Thyroid gland (tissue), 4 donors: ENCODE results near the gene EEF1A1. TPM values are rescaled to one million over a fixed set of nuclear protein-coding genes. Genes with fewer than 3 reads are reported as not detected.
"Not testable (repeated sequence)": the region's sequence is repeated elsewhere in the genome, so short reads cannot be mapped to it uniquely, and the experiment has no call there.

Experiments used
- DNase-seq, 2 donors: peaks; one replicate each; pipeline ENCODE4 v3.0.0-alpha.2; 2019
- H3K27ac ChIP-seq, 3 donors: fragments of 200-600 bp; sonication (generic); 1 replicate in 2 of 3; 2 replicates in 1 of 3; pipeline ENCODE4 v1.5.1; 2016 to 2019; ENCODE audit warnings: mild to moderate bottlenecking in 1 of 3, moderate library complexity in 1 of 3
- H3K27me3 ChIP-seq: fragments of 200-600 bp; sonication (generic); one replicate; pipeline ENCODE4 v1.5.1; 2019
- H3K36me3 ChIP-seq, 2 donors: fragments of 200-600 bp; sonication (generic); one replicate each; pipeline ENCODE4 v1.5.1; 2016 to 2019
- H3K4me1 ChIP-seq, 2 donors: fragments of 200-600 bp; sonication (generic); one replicate each; pipeline ENCODE4 v1.5.1; 2017 to 2019
- H3K4me3 ChIP-seq, 3 donors: fragments of 200-600 bp; sonication (generic); replicated peaks in 1 of 3; 1 replicate in 2 of 3; 2 replicates in 1 of 3; pipeline ENCODE4 v1.5.1; 2016; ENCODE audit warnings: mild to moderate bottlenecking in 1 of 3
- H3K9me3 ChIP-seq: fragments of 200-600 bp; sonication (generic); one replicate; pipeline ENCODE4 v1.5.1; 2017
- CTCF ChIP-seq, 6 experiments: fragments of 200-600 bp in 3 of 6; fragments of 450-650 bp in 3 of 6; sonication (generic) in 3 of 6; IDR thresholded peaks; one replicate each; pipeline ENCODE4 v1.5.1; 2016 to 2019; ENCODE audit warnings: antibody characterized with exemption in 6 of 6, mild to moderate bottlenecking in 2 of 6, inconsistent platforms in 1 of 6, moderate library complexity in 1 of 6
- POLR2A ChIP-seq, 2 donors: fragments of 450-650 bp; IDR thresholded peaks; one replicate each; pipeline ENCODE4 v1.6.1; 2017; ENCODE audit warnings: antibody characterized with exemption in 2 of 2, mild to moderate bottlenecking in 2 of 2, moderate library complexity in 1 of 2
- WGBS, 2 donors: methylation state at CpG; one replicate each; pipeline ENCODE4 v1.1.5; 2017; 5-methylcytosine and 5-hydroxymethylcytosine counted together
- intact Hi-C: fragments of 100-400 bp; cut with DNase I; formaldehyde crosslinking; loops from one replicate; pipeline ENCODE4 v1.15.1; 2023
- total RNA-seq, 4 donors: library from RNA; depleted of rRNA; stranded (reverse); fragments of >200 nt; gene quantifications; one replicate each; pipeline ENCODE4 v1.2.3, GENCODE V29; 2016

The EEF1A1 gene
- total RNA-seq, 4 donors from 2014 or later, result 9,141 to 11,705 (median 10,644) TPM

- TF ChIP-seq CTCF (IDR thresholded peaks at IDR 0.05) (no peak), POLR2A (IDR thresholded peaks at IDR 0.05) (no peak)
- H3K4me3 ChIP-seq, result no peak overlapping the region
- H3K27me3 ChIP-seq, result no peaks in the 10 kb centered on the region
- no peaks in the 10 kb centered on the region for H3K9me3 ChIP-seq
- intact Hi-C loops, result no loop called here
- H3K27ac ChIP-seq, result no peak overlapping the region
- no peaks in the 10 kb centered on the region for H3K36me3 ChIP-seq
- 88 to 95% methylated on average over 1 of the region's 1 CpG for WGBS, 2 donors
- H3K4me1 ChIP-seq, result no peaks in the 10 kb centered on the region
- DNase-seq, result no peak
Observed at GRCh38 chr6:73547036-73547435, 26.2 kb upstream of the EEF1A1 start.

GRCh38 chr6:73542891-73543290 lies 22.1 kb upstream of the EEF1A1 start:
- 94% methylated on average over 5 of the region's 5 CpGs for WGBS, 2 donors
- H3K36me3 ChIP-seq, result no peaks in the 10 kb centered on the region
- no peaks in the 10 kb centered on the region for H3K9me3 ChIP-seq
- DNase-seq, result no peak
- intact Hi-C loops, result no loop called here
- H3K4me3 ChIP-seq, result no peak overlapping the region
- TF ChIP-seq POLR2A (IDR thresholded peaks at IDR 0.05), result no peak
- no peak for TF ChIP-seq CTCF (IDR thresholded peaks at IDR 0.05)
- H3K27ac ChIP-seq, result no peak overlapping the region
- no peaks in the 10 kb centered on the region for H3K4me1 ChIP-seq
- H3K27me3 ChIP-seq, result no peaks in the 10 kb centered on the region

- DNase-seq, H3K4me3 ChIP-seq, H3K9me3 ChIP-seq, H3K36me3 ChIP-seq, intact Hi-C loops, H3K27me3 ChIP-seq, H3K27ac ChIP-seq, H3K4me1 ChIP-seq: not testable (repeated sequence)
- 95 to 96% methylated on average over 3 of the region's 3 CpGs for WGBS, 2 donors
Observed at GRCh38 chr6:73542481-73542880, 21.6 kb upstream of the EEF1A1 start.

- H3K4me3 ChIP-seq, result no peak overlapping the region
- no peak overlapping the region for H3K27ac ChIP-seq
- H3K36me3 ChIP-seq, result no peaks in the 10 kb centered on the region
- no peak for DNase-seq
- no peaks in the 10 kb centered on the region for H3K9me3 ChIP-seq
- H3K4me1 ChIP-seq, result no peaks in the 10 kb centered on the region
- no peaks in the 10 kb centered on the region for H3K27me3 ChIP-seq
- no peak for TF ChIP-seq POLR2A (IDR thresholded peaks at IDR 0.05)
- no peak for TF ChIP-seq CTCF (IDR thresholded peaks at IDR 0.05)
- intact Hi-C loops, result no loop called here
- 93 to 96% methylated on average over 10 of the region's 10 CpGs for WGBS, 2 donors
Observed at GRCh38 chr6:73538116-73538779, 17.4 kb upstream of the EEF1A1 start.

- Histone ChIP-seq H3K4me1 (no peaks in the 10 kb centered on the region), H3K9me3 (no peaks in the 10 kb centered on the region), H3K27me3 (no peaks in the 10 kb centered on the region), H3K4me3 (no peak overlapping the region), H3K36me3 (no peaks in the 10 kb centered on the region), H3K27ac (no peak overlapping the region)
- WGBS, 2 donors, result 69 to 82% methylated on average over 3 of the region's 3 CpGs
- DNase-seq, result no peak
- intact Hi-C loops, result no loop called here
- TF ChIP-seq POLR2A (IDR thresholded peaks at IDR 0.05) (no peak), CTCF (IDR thresholded peaks at IDR 0.05) (no peak)
Observed at GRCh38 chr6:73537677-73538076, 16.8 kb upstream of the EEF1A1 start.
